Pulmonary artery endothelial cell (primary cell): ENCODE measurements around the gene PROSER2. TPM values are rescaled to one million over a fixed set of nuclear protein-coding genes. Genes with fewer than 3 reads are reported as not detected.
A peak's percentile ranks its signal among the peaks of the same experiment; 100 is the strongest.

Source experiments
- DNase-seq: peaks from one replicate; pipeline ENCODE4 v3.0.0-alpha.2; 2011; ENCODE audit warnings: low read depth, low spot score
- total RNA-seq: library from RNA; depleted of rRNA; stranded (reverse); fragments of >200 nt; gene quantifications from 2 replicates; pipeline ENCODE4 v1.2.3, GENCODE V29; 2014

PROSER2 gene
- total RNA-seq, 1 donor from 2014 or later = 6.5 TPM

GRCh38 chr10:11799736-11800080, 23.4 kb upstream of the PROSER2 start:
- DNase-seq = no peak

GRCh38 chr10:11804336-11804735, 18.8 kb upstream of the PROSER2 start:
- no peak for DNase-seq

- DNase-seq = no peak
Measured at GRCh38 chr10:11805792-11806191, 17.4 kb upstream of the PROSER2 start.

- DNase-seq = no peak
Measured at GRCh38 chr10:11806706-11807105, 16.4 kb upstream of the PROSER2 start.

- no peak for DNase-seq
Measured at GRCh38 chr10:11808808-11809207, 14.3 kb upstream of the PROSER2 start.

GRCh38 chr10:11810313-11810766, 12.8 kb upstream of the PROSER2 start:
- DNase-seq = no peak

GRCh38 chr10:11810973-11811372, 12.2 kb upstream of the PROSER2 start:
- DNase-seq = no peak

GRCh38 chr10:11813177-11813576, 10.0 kb upstream of the PROSER2 start:
- no peak for DNase-seq

GRCh38 chr10:11813855-11814567, 9.1 kb upstream of the PROSER2 start:
- DNase-seq = peak; percentile 57

- no peak for DNase-seq
Measured at GRCh38 chr10:11819027-11819426, 4.1 kb upstream of the PROSER2 start.

- no peak for DNase-seq
Measured at GRCh38 chr10:11822026-11822756, 965 bp upstream of the PROSER2 start.

GRCh38 chr10:11822809-11823121, 391 bp upstream of the PROSER2 start:
- DNase-seq = no peak

- DNase-seq = no peak
Measured at GRCh38 chr10:11823989-11824346, 812 bp downstream of the PROSER2 start.

- DNase-seq = no peak
Measured at GRCh38 chr10:11824376-11824775, 1.2 kb downstream of the PROSER2 start.

- no peak for DNase-seq
Measured at GRCh38 chr10:11824825-11825224, 1.7 kb downstream of the PROSER2 start.

GRCh38 chr10:11825796-11826414, 2.7 kb downstream of the PROSER2 start:
- DNase-seq = no peak

GRCh38 chr10:11827006-11827405, 3.9 kb downstream of the PROSER2 start:
- no peak for DNase-seq

GRCh38 chr10:11827414-11827813, 4.3 kb downstream of the PROSER2 start:
- no peak for DNase-seq

GRCh38 chr10:11828682-11829284, 5.6 kb downstream of the PROSER2 start:
- no peak for DNase-seq

GRCh38 chr10:11830836-11831519, 7.8 kb downstream of the PROSER2 start:
- no peak for DNase-seq

GRCh38 chr10:11831520-11831951, 8.4 kb downstream of the PROSER2 start:
- no peak for DNase-seq

- no peak for DNase-seq
Measured at GRCh38 chr10:11832042-11832441, 8.9 kb downstream of the PROSER2 start.
